A549 (cell line): ENCODE results near the gene IRX3. TPM values are rescaled to one million over a fixed set of nuclear protein-coding genes. Genes with fewer than 3 reads are reported as not detected.

ENCODE experiments used
- ATAC-seq, 2 experiments: fragments of 200-7000 bp in 1 of 2; fragments of >200 bp in 1 of 2; cut with Nextera tagmentation in 1 of 2; cut with Tn5 transposase in 1 of 2; 3 replicates each; pipeline versions ENCODE4 v1.8.0 to v1.9.1; 2018 to 2020; ENCODE audit warnings: mild to moderate bottlenecking in 1 of 2, moderate library complexity in 1 of 2
- CTCF ChIA-PET: fragments of 300-600 bp; sonication (Branson Sonifier 250); formaldehyde crosslinking; extraction: SDS; loops from one replicate; lab custom pipeline; 2021; ENCODE audit warnings: antibody characterized with exemption, inconsistent platforms; lab: Yijun Ruan, JAX
- POLR2A ChIA-PET: fragments of 350-600 bp; formaldehyde crosslinking; extraction: SDS; loops from one replicate; lab custom pipeline; 2021; ENCODE audit warnings: antibody characterized with exemption, inconsistent platforms; lab: Yijun Ruan, JAX
- DNase-seq, 2 experiments: peaks; one replicate each; pipeline versions ENCODE4 v3.0.0 to v3.0.0-alpha.2; 2011 to 2016; ENCODE audit warnings: low read depth in 1 of 2, low spot score in 1 of 2
- FAIRE-seq: peaks from 2 replicates; lab custom pipeline; 2011; peaks lifted over from hg19 to GRCh38; lab: Jason Lieb, UNC
- H3K27ac ChIP-seq, 2 experiments: fragments of >200 bp; sonication (Bioruptor Twin); formaldehyde crosslinking; 3 replicates each; pipeline ENCODE4 v1.5.1; 2016 to 2017
- H3K4me1 ChIP-seq: fragments of >200 bp; sonication (Bioruptor Twin); formaldehyde crosslinking; 3 replicates; pipeline ENCODE4 v1.6.1; 2016
- H3K4me2 ChIP-seq: fragments of >200 bp; sonication (Bioruptor Twin); formaldehyde crosslinking; 3 replicates; pipeline ENCODE4 v1.6.1; 2016
- H3K4me3 ChIP-seq: fragments of >200 bp; sonication (Bioruptor Twin); formaldehyde crosslinking; 3 replicates; pipeline ENCODE4 v1.5.1; 2016
- H3K9me3 ChIP-seq: fragments of >200 bp; sonication (Bioruptor Twin); formaldehyde crosslinking; 3 replicates; pipeline ENCODE4 v1.6.1; 2016
- CBX2 ChIP-seq: fragments of 200-600 bp; sonication (generic); IDR thresholded peaks from 2 replicates; pipeline ENCODE4 v1.6.1; 2016; ENCODE audit warnings: low read depth, mild to moderate bottlenecking, borderline replicate concordance
- CBX8 ChIP-seq: fragments of 200-600 bp; sonication (generic); IDR thresholded peaks from 2 replicates; pipeline ENCODE4 v1.6.1; 2016
- CEBPB ChIP-seq, 2 experiments: fragments of >200 bp in 1 of 2; sonication (Bioruptor Twin) in 1 of 2; formaldehyde crosslinking in 1 of 2; IDR thresholded peaks; 2 replicates each; pipeline ENCODE4 v1.6.1; 2012 to 2016
- CHD4 ChIP-seq: fragments of 200-600 bp; sonication (generic); IDR thresholded peaks from 2 replicates; pipeline ENCODE4 v1.6.1; 2016; ENCODE audit warnings: antibody characterized with exemption, mild to moderate bottlenecking, borderline replicate concordance
- E2F6 ChIP-seq: IDR thresholded peaks from 2 replicates; pipeline ENCODE4 v1.6.1; 2012; ENCODE audit warnings: low read depth, borderline replicate concordance
- ESRRA ChIP-seq: fragments of 150-350 bp; IDR thresholded peaks from 2 replicates; pipeline ENCODE4 v1.6.1; 2014; ENCODE audit warnings: mild to moderate bottlenecking, low read length, borderline replicate concordance
- FOSB ChIP-seq: fragments of 250-450 bp; sonication (Bioruptor Pico); IDR thresholded peaks from 2 replicates; pipeline ENCODE4 v1.5.0; 2020; ENCODE audit warnings: mild to moderate bottlenecking, moderate library complexity
- FOSL2 ChIP-seq, 2 experiments: fragments of 450-650 bp in 1 of 2; fragments of >200 bp in 1 of 2; sonication (Bioruptor Twin) in 1 of 2; formaldehyde crosslinking; IDR thresholded peaks; 2 replicates each; pipeline versions ENCODE4 v1.5.0 to v1.6.1; 2016 to 2020; ENCODE audit warnings: mild to moderate bottlenecking in 1 of 2, moderate library complexity in 1 of 2
- FOXS1 ChIP-seq: fragments of 250-450 bp; sonication (Bioruptor Pico); IDR thresholded peaks from 2 replicates; pipeline ENCODE4 v1.5.0; 2020; ENCODE audit warnings: mild to moderate bottlenecking, moderate library complexity
- HEYL ChIP-seq: fragments of 250-450 bp; sonication (Bioruptor Pico); IDR thresholded peaks from 2 replicates; pipeline ENCODE4 v1.8.0; 2021; ENCODE audit warnings: mild to moderate bottlenecking, moderate library complexity
- HOXA7 ChIP-seq: fragments of 250-450 bp; sonication (Bioruptor Pico); IDR thresholded peaks from 2 replicates; pipeline ENCODE4 v1.5.0; 2020; ENCODE audit warnings: mild to moderate bottlenecking, moderate library complexity
- HOXB5 ChIP-seq: fragments of 250-450 bp; sonication (Bioruptor Pico); IDR thresholded peaks from 2 replicates; pipeline ENCODE4 v1.5.0; 2020; ENCODE audit warnings: mild to moderate bottlenecking, moderate library complexity
- JUNB ChIP-seq: fragments of >200 bp; sonication (Bioruptor Twin); formaldehyde crosslinking; IDR thresholded peaks from 2 replicates; pipeline ENCODE4 v1.6.1; 2016
- PBX3 ChIP-seq: IDR thresholded peaks from 2 replicates; pipeline ENCODE4 v1.6.1; 2012
- POLR2A ChIP-seq: IDR thresholded peaks from 2 replicates; pipeline ENCODE4 v1.6.1; 2012; ENCODE audit warnings: mild to moderate bottlenecking, low read length
- RNF2 ChIP-seq: fragments of 200-600 bp; sonication (generic); IDR thresholded peaks from 2 replicates; pipeline ENCODE4 v1.6.1; 2016; ENCODE audit warnings: low read depth, mild to moderate bottlenecking, antibody characterized with exemption, moderate library complexity, borderline replicate concordance
- TP53 ChIP-seq: fragments of 250-450 bp; sonication (Bioruptor Pico); IDR thresholded peaks from 2 replicates; pipeline ENCODE4 v1.5.0; 2021; ENCODE audit warnings: mild to moderate bottlenecking, moderate library complexity
- ZNF302 ChIP-seq: fragments of 250-450 bp; sonication (Bioruptor Pico); IDR thresholded peaks from 2 replicates; pipeline ENCODE4 v1.9.0; 2021; ENCODE audit warnings: inconsistent platforms, mild to moderate bottlenecking, moderate library complexity
- ZSCAN20 ChIP-seq: fragments of 250-450 bp; sonication (Bioruptor Pico); IDR thresholded peaks from 2 replicates; pipeline ENCODE4 v1.8.0; 2022; ENCODE audit warnings: mild to moderate bottlenecking, moderate library complexity
- WGBS: methylation state at CpG from one replicate; pipeline ENCODE4 v1.1.6; 2017; ENCODE audit errors: missing lambda C conversion rate; 5-methylcytosine and 5-hydroxymethylcytosine counted together
- polyA plus RNA-seq, 4 experiments: library from polyadenylated mRNA; depleted of rRNA in 3 of 4; stranded (reverse); fragments of >200 nt; fragmentation: RNase III in 1 of 4; extraction: RNeasy Plus Mini Kit Qiagen cat#74134 plus additional on column Dnase treatment in 1 of 4; gene quantifications; 2 replicates in 3 of 4; 3 replicates in 1 of 4; pipeline ENCODE4 v1.2.3, GENCODE V29; 2011 to 2017
- TF ChIP-seq, protein P1 (sequence below): fragments of 250-450 bp; sonication (Bioruptor Pico); IDR thresholded peaks from 2 replicates; pipeline ENCODE4 v1.5.0; 2021; ENCODE audit warnings: mild to moderate bottlenecking, moderate library complexity, borderline replicate concordance
- TF ChIP-seq, protein P2 (sequence below): fragments of 150-350 bp; IDR thresholded peaks from 2 replicates; pipeline ENCODE4 v1.6.1; 2014; ENCODE audit warnings: low read depth, mild to moderate bottlenecking, low read length

The IRX3 gene
- polyA plus RNA-seq, 2 of the 4 experiments (the other 2 are of a cell fraction), result 1.7 to 3.2 TPM

DNA sequence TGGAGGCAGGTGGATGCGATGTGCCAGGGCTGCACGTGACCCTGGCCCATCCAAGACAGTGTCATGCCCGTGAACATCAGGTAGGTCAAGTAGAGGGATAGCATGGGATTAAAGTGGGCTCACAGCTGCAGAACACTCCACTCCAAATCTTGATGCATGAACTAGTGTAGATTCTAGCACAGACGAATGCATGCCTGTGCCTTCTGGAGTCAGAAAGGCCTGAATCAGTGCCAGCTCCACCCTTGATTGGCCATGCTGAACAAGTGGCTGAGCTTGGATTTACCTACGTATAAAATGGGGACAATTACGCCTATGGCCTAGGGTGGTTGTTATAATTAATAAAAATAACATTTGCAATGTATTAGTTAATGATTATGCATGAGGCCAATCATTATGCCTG lies 10.6 kb downstream of the IRX3 start:
- ChIA-PET POLR2A (no interaction called here), CTCF (no interaction called here)
- Histone ChIP-seq H3K4me2 (no peak overlapping the region), H3K4me1 (no peaks in the 10 kb centered on the region), H3K9me3 (no peaks in the 10 kb centered on the region), H3K4me3 (no peak overlapping the region), H3K27ac (no peak overlapping the region)
- 65% methylated on average over 6 of the region's 6 CpGs for WGBS
- ATAC-seq, result no peak
- FAIRE-seq, result no peak
- no peak for DNase-seq
- no peak for TF ChIP-seq PBX3
- TF ChIP-seq, protein P1, sequence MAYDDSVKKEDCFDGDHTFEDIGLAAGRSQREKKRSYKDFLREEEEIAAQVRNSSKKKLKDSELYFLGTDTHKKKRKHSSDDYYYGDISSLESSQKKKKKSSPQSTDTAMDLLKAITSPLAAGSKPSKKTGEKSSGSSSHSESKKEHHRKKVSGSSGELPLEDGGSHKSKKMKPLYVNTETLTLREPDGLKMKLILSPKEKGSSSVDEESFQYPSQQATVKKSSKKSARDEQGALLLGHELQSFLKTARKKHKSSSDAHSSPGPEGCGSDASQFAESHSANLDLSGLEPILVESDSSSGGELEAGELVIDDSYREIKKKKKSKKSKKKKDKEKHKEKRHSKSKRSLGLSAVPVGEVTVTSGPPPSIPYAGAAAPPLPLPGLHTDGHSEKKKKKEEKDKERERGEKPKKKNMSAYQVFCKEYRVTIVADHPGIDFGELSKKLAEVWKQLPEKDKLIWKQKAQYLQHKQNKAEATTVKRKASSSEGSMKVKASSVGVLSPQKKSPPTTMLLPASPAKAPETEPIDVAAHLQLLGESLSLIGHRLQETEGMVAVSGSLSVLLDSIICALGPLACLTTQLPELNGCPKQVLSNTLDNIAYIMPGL (CRISPR knock-in tag), result no peak
- no peak for TF ChIP-seq RNF2
- TF ChIP-seq CBX2, result no peak
- no peak for TF ChIP-seq JUNB
- no peak for TF ChIP-seq ZNF302
- TF ChIP-seq HEYL (CRISPR knock-in tag), result no peak
- TF ChIP-seq, protein P2, sequence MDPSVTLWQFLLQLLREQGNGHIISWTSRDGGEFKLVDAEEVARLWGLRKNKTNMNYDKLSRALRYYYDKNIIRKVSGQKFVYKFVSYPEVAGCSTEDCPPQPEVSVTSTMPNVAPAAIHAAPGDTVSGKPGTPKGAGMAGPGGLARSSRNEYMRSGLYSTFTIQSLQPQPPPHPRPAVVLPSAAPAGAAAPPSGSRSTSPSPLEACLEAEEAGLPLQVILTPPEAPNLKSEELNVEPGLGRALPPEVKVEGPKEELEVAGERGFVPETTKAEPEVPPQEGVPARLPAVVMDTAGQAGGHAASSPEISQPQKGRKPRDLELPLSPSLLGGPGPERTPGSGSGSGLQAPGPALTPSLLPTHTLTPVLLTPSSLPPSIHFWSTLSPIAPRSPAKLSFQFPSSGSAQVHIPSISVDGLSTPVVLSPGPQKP, result no peak
- TF ChIP-seq POLR2A, result no peak
- TF ChIP-seq CBX8, result no peak
- no peak for TF ChIP-seq HOXB5 (CRISPR knock-in tag)
- no peak for TF ChIP-seq CHD4
- TF ChIP-seq TP53 (CRISPR knock-in tag), result no peak
- TF ChIP-seq FOSB (CRISPR knock-in tag), result no peak
- TF ChIP-seq FOXS1 (CRISPR knock-in tag), result no peak
- TF ChIP-seq FOSL2 (IDR thresholded peaks at IDR 0.05), result no peak
- TF ChIP-seq FOSL2 (CRISPR knock-in tag; IDR thresholded peaks at IDR 0.05), result no peak
- TF ChIP-seq CEBPB (IDR thresholded peaks at IDR 0.05), result no peak
- TF ChIP-seq ZSCAN20 (CRISPR knock-in tag), result no peak
- TF ChIP-seq E2F6, result no peak

DNA sequence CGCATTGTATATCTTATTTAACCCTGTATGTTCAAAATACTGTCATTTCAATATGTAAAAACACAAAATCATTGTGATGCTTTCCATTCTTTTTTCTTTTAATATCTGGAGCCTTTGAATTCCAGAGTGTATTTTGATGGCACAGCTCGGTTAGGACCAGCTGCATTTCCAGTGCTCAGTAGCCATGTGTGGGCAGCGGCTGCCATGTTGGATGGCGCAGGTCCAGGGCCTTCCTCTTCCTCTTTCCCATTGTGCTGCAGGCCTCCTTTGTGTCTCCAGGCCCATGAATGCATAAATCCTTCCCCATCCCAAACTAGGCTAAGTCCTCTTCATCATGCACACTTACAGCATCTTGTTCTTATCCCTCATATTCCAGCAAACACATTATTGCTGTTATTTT lies 13.0 kb downstream of the IRX3 start:
- ChIA-PET POLR2A (no interaction called here), CTCF (interaction anchor here (1.0 to 1.8 kb wide), 4 partner anchors 8 to 665 kb away, joined by 3 to 8 read pairs (median 3); no protein-coding TSS in a partner anchor)
- DNase-seq, result no peak
- ATAC-seq, result no peak
- Histone ChIP-seq H3K4me2 (no peak overlapping the region), H3K27ac (no peak overlapping the region), H3K4me1 (no peaks in the 10 kb centered on the region), H3K4me3 (no peak overlapping the region)
- 77% methylated on average over 4 of the region's 4 CpGs for WGBS
- no peak for FAIRE-seq
- TF ChIP-seq, protein P1 (CRISPR knock-in tag), result no peak
- TF ChIP-seq JUNB, result no peak
- TF ChIP-seq HOXA7, result no peak
- no peak for TF ChIP-seq ESRRA
- no peak for TF ChIP-seq HEYL (CRISPR knock-in tag)
- TF ChIP-seq, all 56 proteins: peak for 0
- H3K9me3 ChIP-seq, result no peaks in the 10 kb centered on the region
